Skin epidermis (tissue), 12 donors: ENCODE measurements around the gene EXOC8.

Source experiments
- H3K27ac ChIP-seq, 21 experiments: fragments of 200-600 bp; sonication (generic) in 11 of 21; one replicate each; pipeline ENCODE4 v1.5.0; 2020; ENCODE audit warnings: mild to moderate bottlenecking in 3 of 21, inconsistent platforms in 2 of 21, moderate library complexity in 2 of 21
- H3K4me3 ChIP-seq, 7 experiments: fragments of 200-600 bp; sonication (generic) in 2 of 7; one replicate each; pipeline ENCODE4 v1.5.0; 2020; ENCODE audit warnings: inconsistent platforms in 2 of 7, mild to moderate bottlenecking in 2 of 7, moderate library complexity in 1 of 7

EXOC8 gene

GRCh38 chr1:231319080-231319479, 18.6 kb downstream of the EXOC8 start:
- H3K27ac ChIP-seq, result no peak overlapping the region
- no peak overlapping the region for H3K4me3 ChIP-seq

DNA sequence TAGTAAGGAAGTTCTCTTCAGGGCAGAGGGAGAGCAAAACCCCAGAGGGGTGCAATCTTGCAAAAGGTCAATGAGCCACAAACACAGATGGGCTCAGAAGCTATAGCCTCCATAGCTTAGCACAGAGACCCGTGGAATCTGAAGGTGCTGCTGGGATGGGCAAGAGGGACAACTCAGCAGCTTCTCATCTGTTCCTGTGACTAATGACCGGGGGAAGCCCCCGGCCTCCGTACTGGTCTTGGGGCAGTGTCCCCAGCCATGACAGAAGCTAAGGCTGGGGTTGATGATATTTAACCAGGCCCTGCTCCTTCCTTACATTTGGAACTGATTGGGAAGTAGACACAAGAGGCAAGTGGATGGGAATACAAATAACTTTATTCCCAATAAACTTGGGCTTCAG, 19.1 kb downstream of the EXOC8 start:
- Histone ChIP-seq H3K4me3 (no peak overlapping the region), H3K27ac (no peak overlapping the region)

- Histone ChIP-seq H3K27ac (no peak overlapping the region), H3K4me3 (no peak overlapping the region)
These were observed 19.7 kb downstream of the EXOC8 start for GRCh38 chr1:231318015-231318355.

GRCh38 chr1:231317306-231318014, 20.2 kb downstream of the EXOC8 start:
- H3K4me3 ChIP-seq, result no peak overlapping the region
- H3K27ac ChIP-seq, result no peak overlapping the region

DNA sequence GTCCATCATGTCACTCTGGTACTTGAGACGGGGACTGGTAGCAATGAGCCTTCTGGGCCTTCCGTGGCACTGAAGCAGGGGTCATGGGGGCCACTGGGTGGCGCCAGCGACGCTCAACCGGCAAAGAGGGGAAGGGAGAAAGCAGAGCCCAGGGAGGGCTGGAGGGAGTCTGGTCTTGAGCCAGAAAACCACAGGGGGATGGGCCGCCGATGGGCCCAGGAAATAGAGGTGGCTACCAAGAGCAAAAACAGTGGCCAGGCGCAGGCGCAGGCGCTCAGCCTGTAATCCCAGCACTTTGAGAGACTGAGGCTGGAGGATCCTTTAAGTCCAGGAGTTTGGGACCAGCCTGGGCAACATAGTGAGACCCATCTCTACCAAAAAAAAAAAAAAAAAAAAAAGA, 21.8 kb downstream of the EXOC8 start:
- no peak overlapping the region for H3K27ac ChIP-seq
- no peak overlapping the region for H3K4me3 ChIP-seq

- Histone ChIP-seq H3K4me3 (no peak overlapping the region), H3K27ac (no peak overlapping the region)
These were observed 24.0 kb downstream of the EXOC8 start for GRCh38 chr1:231313661-231314060.

DNA sequence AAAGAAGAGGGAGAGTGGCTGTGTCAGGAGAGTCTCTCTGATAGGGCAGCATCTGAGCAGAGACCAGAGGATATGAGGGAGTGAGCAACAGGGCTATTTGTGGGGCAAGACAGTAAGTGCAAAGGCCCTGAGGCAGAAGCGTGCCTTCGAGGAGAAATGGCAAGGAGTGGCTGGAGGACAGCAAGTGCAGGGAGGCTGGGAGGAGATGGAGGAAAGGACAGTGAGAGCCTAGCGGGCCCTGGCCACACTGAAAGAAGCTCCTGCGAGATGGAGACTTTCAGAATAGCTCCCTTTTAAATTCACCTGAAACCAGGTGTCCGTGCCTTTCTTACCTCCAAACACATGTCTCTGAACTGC, 25.2 kb downstream of the EXOC8 start:
- Histone ChIP-seq H3K27ac (no peak overlapping the region), H3K4me3 (no peak overlapping the region)

- Histone ChIP-seq H3K4me3 (no peak overlapping the region), H3K27ac (no peak overlapping the region)
These were observed 25.8 kb downstream of the EXOC8 start for GRCh38 chr1:231311720-231312431.

DNA sequence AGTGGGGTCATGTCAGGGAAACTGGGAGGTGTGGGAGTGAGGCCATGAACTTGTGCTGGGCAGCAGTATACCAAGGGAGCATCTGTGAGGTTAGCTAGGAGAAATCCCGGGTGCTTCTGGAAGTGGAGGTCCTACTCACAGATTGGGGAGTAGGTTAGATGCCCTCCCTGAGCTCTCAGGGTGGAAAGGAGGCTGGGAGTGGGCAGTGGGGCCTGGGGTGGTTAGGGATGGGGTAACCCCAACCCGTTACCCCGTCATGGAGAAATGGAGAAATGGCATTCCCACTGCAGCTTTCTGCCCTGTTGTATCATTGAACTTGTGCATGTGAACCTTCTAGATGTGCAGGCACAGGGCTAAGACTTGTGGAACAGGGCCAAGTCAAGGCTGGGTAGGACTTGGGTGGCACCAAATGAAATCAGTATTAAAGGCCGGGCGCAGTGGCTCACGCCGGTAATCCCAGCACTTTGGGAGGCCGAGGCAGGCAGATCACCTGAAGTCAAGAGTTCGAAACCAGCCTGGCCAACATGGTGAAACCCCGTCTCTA, 27.2 kb downstream of the EXOC8 start:
- H3K4me3 ChIP-seq, result no peak overlapping the region
- no peak overlapping the region for H3K27ac ChIP-seq

GRCh38 chr1:231301990-231302389, 35.7 kb downstream of the EXOC8 start:
- H3K4me3 ChIP-seq, result no peak overlapping the region
- H3K27ac ChIP-seq, result no peak overlapping the region

GRCh38 chr1:231295938-231296337, 41.7 kb downstream of the EXOC8 start:
- H3K4me3 ChIP-seq, result no peak overlapping the region
- no peak overlapping the region for H3K27ac ChIP-seq

GRCh38 chr1:231286603-231287002, 51.0 kb downstream of the EXOC8 start:
- Histone ChIP-seq H3K27ac (no peak overlapping the region), H3K4me3 (no peak overlapping the region)

GRCh38 chr1:231284441-231284840, 53.2 kb downstream of the EXOC8 start:
- no peak overlapping the region for H3K27ac ChIP-seq
- H3K4me3 ChIP-seq, result no peak overlapping the region
